Loucy (cell line): ENCODE results near the gene MMP17.

Source experiments
- H2AFZ ChIP-seq: fragments of 200-600 bp; sonication (generic); 2 replicates; pipeline ENCODE4 v1.6.0; 2016; ENCODE audit warnings: antibody characterized with exemption, mild to moderate bottlenecking, low read length, moderate library complexity
- H3F3A ChIP-seq: fragments of 200-600 bp; 2 replicates; pipeline ENCODE4 v1.6.0; 2016; ENCODE audit warnings: antibody characterized with exemption, low read depth, mild to moderate bottlenecking
- H3K27me3 ChIP-seq: fragments of 200-600 bp; sonication (generic); 2 replicates; pipeline ENCODE4 v1.6.1; 2014; ENCODE audit warnings: low read length, mild to moderate bottlenecking; ENCODE audit not compliant: insufficient read depth, poor library complexity, severe bottlenecking
- H3K36me3 ChIP-seq: fragments of 200-600 bp; sonication (generic); 2 replicates; pipeline ENCODE4 v1.6.1; 2016; ENCODE audit warnings: low read length; ENCODE audit not compliant: insufficient read depth
- H3K4me1 ChIP-seq: fragments of 200-600 bp; sonication (generic); 2 replicates; pipeline ENCODE4 v1.5.1; 2014; ENCODE audit warnings: low read length, mild to moderate bottlenecking; ENCODE audit not compliant: insufficient read depth, poor library complexity, severe bottlenecking
- H3K4me2 ChIP-seq: fragments of 200-600 bp; sonication (generic); 2 replicates; pipeline ENCODE4 v1.6.0; 2014; ENCODE audit warnings: antibody characterized with exemption, low read length, low read depth, mild to moderate bottlenecking; ENCODE audit not compliant: poor library complexity, severe bottlenecking
- H3K4me3 ChIP-seq: fragments of 200-600 bp; sonication (generic); 2 replicates; pipeline ENCODE4 v1.5.1; 2014; ENCODE audit warnings: low read length, mild to moderate bottlenecking, mixed read lengths; ENCODE audit not compliant: poor library complexity, severe bottlenecking
- H3K79me2 ChIP-seq: fragments of 200-600 bp; sonication (generic); 2 replicates; pipeline ENCODE4 v1.6.1; 2014; ENCODE audit warnings: low read length; ENCODE audit not compliant: insufficient read depth
- H3K9ac ChIP-seq: fragments of 200-600 bp; sonication (generic); 2 replicates; pipeline ENCODE4 v1.6.0; 2014; ENCODE audit warnings: mild to moderate bottlenecking, low read depth, low read length, moderate library complexity; ENCODE audit not compliant: poor library complexity, severe bottlenecking
- H3K9me2 ChIP-seq: fragments of 200-600 bp; sonication (generic); replicated peaks from 2 replicates; pipeline ENCODE4 v1.6.1; 2016; ENCODE audit warnings: low read depth, low read length, mixed read lengths
- H3K9me3 ChIP-seq: fragments of 200-600 bp; sonication (generic); 2 replicates; pipeline ENCODE4 v1.6.1; 2014; ENCODE audit warnings: mild to moderate bottlenecking, antibody characterized with exemption, low read length, low read depth; ENCODE audit not compliant: insufficient read depth
- H4K20me1 ChIP-seq: fragments of 200-600 bp; sonication (generic); 2 replicates; pipeline ENCODE4 v1.6.0; 2014; ENCODE audit warnings: antibody characterized with exemption, low read length, mild to moderate bottlenecking; ENCODE audit not compliant: insufficient read depth, poor library complexity, severe bottlenecking
- CTCF ChIP-seq: fragments of 200-600 bp; sonication (generic); conservative IDR thresholded peaks from 2 replicates; pipeline ENCODE4 v1.5.1; 2014; ENCODE audit warnings: mild to moderate bottlenecking, antibody characterized with exemption, low read length
- EZH2phosphoT487 ChIP-seq: fragments of 200-600 bp; IDR thresholded peaks from 2 replicates; pipeline ENCODE4 v1.6.1; 2018; ENCODE audit warnings: antibody characterized with exemption, mild to moderate bottlenecking, moderate library complexity, borderline replicate concordance

Gene MMP17

GRCh38 chr12:131869871-131870418 is 41.8 kb downstream of the MMP17 start:
- Histone ChIP-seq H3K79me2 (no peaks in the 10 kb centered on the region), H3K36me3 (no peaks in the 10 kb centered on the region)
- TF ChIP-seq EZH2phosphoT487 = no peak

GRCh38 chr12:131871677-131872076 is 43.5 kb downstream of the MMP17 start:
- H2AFZ ChIP-seq = no peak overlapping the region
- no peaks in the 10 kb centered on the region for H3K4me1 ChIP-seq
- no peak overlapping the region for H3K4me2 ChIP-seq
- no peaks in the 10 kb centered on the region for H3K36me3 ChIP-seq
- H3K4me3 ChIP-seq = no peak overlapping the region
- no peaks in the 10 kb centered on the region for H3K79me2 ChIP-seq
- H3K9ac ChIP-seq = no peak overlapping the region
- 0 out of 2 replicates have a peak, but pooled peaks cover 3% of the 10 kb centered on the region for H3K9me3 ChIP-seq
- no peaks in the 10 kb centered on the region for H4K20me1 ChIP-seq
- TF ChIP-seq CTCF (no peak), EZH2phosphoT487 (no peak)
- H3K27me3 ChIP-seq = no peaks in the 10 kb centered on the region
- H3K9me2 ChIP-seq = no peaks in the 10 kb centered on the region
- H3F3A ChIP-seq = no peaks in the 10 kb centered on the region

More at GRCh38 chr12:131869871-131870418, 41.8 kb downstream of the MMP17 start:
- Histone ChIP-seq H3K27me3 (no peaks in the 10 kb centered on the region), H3F3A (no peaks in the 10 kb centered on the region), H3K9ac (no peak overlapping the region), H3K9me3 (0 out of 2 replicates have a peak, but pooled peaks cover 3% of the 10 kb centered on the region), H2AFZ (no peak overlapping the region), H3K9me2 (no peaks in the 10 kb centered on the region), H4K20me1 (no peaks in the 10 kb centered on the region), H3K4me1 (no peaks in the 10 kb centered on the region), H3K4me2 (no peak overlapping the region), H3K4me3 (no peak overlapping the region)

DNA sequence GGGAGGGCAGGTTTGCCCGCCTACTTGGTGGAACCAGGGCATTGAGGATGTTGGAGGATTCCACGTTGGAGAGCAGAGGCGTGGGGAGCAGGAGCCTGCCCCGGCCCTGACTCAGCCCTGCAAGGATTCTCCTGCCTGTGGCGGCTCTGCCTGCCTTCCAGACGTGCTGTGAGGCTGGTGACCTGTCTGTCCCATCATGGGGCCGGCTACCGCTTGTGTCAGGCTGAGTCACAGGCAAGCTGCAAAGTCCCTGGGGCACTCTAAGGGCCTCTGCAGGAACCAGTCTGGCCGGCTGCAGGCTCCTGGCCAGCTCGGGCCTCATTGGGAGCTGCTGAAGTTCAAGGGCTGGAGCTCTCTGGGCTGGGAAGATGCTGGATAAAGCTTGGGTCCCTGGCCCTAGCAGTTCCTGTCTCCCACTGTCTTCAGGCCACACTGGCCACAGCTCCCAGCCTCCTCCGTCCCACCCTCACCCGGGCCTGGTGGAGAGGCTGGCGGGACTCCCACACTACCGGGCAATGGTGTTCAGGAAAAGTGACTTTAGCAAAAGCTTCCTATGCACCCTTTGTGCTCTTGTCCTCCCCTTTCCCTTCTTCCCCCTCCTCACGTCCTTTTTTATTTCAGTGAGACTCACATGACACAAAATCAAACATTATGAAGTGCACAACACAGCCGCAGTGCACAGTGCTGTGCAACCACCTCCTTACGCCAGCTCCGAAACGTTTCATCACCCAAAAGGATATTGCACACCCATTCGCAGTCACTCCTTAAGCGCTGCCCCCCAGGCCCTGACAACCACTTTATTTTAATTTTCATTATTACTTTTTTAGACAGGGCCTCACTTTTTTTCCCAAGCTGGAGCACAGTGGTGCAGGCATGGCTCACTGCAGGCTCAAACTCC is 44.2 kb downstream of the MMP17 start:
- no peaks in the 10 kb centered on the region for H4K20me1 ChIP-seq
- H3K9me2 ChIP-seq = no peaks in the 10 kb centered on the region
- H3F3A ChIP-seq = no peaks in the 10 kb centered on the region
- no peaks in the 10 kb centered on the region for H3K79me2 ChIP-seq
- no peak overlapping the region for H3K9ac ChIP-seq
- no peaks in the 10 kb centered on the region for H3K27me3 ChIP-seq
- no peaks in the 10 kb centered on the region for H3K4me1 ChIP-seq
- 0 out of 2 replicates have a peak, but pooled peaks cover 3% of the 10 kb centered on the region for H3K9me3 ChIP-seq
- H3K36me3 ChIP-seq = no peaks in the 10 kb centered on the region
- no peak overlapping the region for H3K4me2 ChIP-seq
- H2AFZ ChIP-seq = no peak overlapping the region
- no peak overlapping the region for H3K4me3 ChIP-seq
- TF ChIP-seq CTCF (no peak), EZH2phosphoT487 (no peak)
